WTC11 (cell line): ENCODE results near the gene ZFHX3. TPM values are rescaled to one million over a fixed set of nuclear protein-coding genes. Genes with fewer than 3 reads are reported as not detected.

Source experiments
- ATAC-seq: fragments of 200-7000 bp; cut with Tn5 transposase; 2 replicates; pipeline ENCODE4 v1.10.0; 2021; ENCODE audit warnings: mild to moderate bottlenecking, moderate library complexity
- CTCF ChIA-PET: fragments of 300-600 bp; sonication (Branson Sonifier 250); formaldehyde crosslinking; loops from one replicate; lab custom pipeline; 2021; ENCODE audit warnings: antibody characterized with exemption; lab: Charles Lee
- POLR2A ChIA-PET: fragments of 350-600 bp; sonication (Branson Sonifier 250); formaldehyde crosslinking; loops from one replicate; lab custom pipeline; 2021; ENCODE audit warnings: antibody characterized with exemption; lab: Charles Lee
- DNase-seq: peaks from one replicate; pipeline ENCODE4 v3.0.0; 2021; ENCODE audit warnings: low spot score
- H3K27ac Mint-ChIP-seq: 2 replicates; pipeline ENCODE4 v1.8.0; 2021; ENCODE audit warnings: mixed read lengths
- H3K27me3 Mint-ChIP-seq: 2 replicates; pipeline ENCODE4 v1.8.0; 2021; ENCODE audit warnings: low read depth, mild to moderate bottlenecking, moderate library complexity, mixed read lengths
- H3K36me3 Mint-ChIP-seq: 2 replicates; pipeline ENCODE4 v1.8.0; 2021; ENCODE audit warnings: mixed read lengths
- H3K4me1 Mint-ChIP-seq: 2 replicates; pipeline ENCODE4 v1.8.0; 2022; ENCODE audit warnings: mixed read lengths
- H3K4me3 Mint-ChIP-seq: 2 replicates; pipeline ENCODE4 v1.8.0; 2021; ENCODE audit warnings: mild to moderate bottlenecking, moderate library complexity, mixed read lengths
- H3K9me3 Mint-ChIP-seq: 2 replicates; pipeline ENCODE4 v1.8.0; 2021; ENCODE audit warnings: mixed read lengths
- HMGA2 ChIP-seq: fragments of 250-450 bp; sonication (Bioruptor Pico); IDR thresholded peaks from 2 replicates; pipeline ENCODE4 v1.4.0; 2021; ENCODE audit warnings: mild to moderate bottlenecking, moderate library complexity
- NFE2L1 ChIP-seq: sonication (generic); formaldehyde crosslinking; IDR thresholded peaks from 2 replicates; pipeline ENCODE4 v1.8.1; 2023; ENCODE audit warnings: missing genetic modification reagents
- NR1H2 ChIP-seq: sonication (generic); formaldehyde crosslinking; IDR thresholded peaks from 2 replicates; pipeline ENCODE4 v1.9.0; 2021; ENCODE audit warnings: mild to moderate bottlenecking, moderate library complexity, missing genetic modification reagents
- SP1 ChIP-seq: sonication (generic); formaldehyde crosslinking; conservative IDR thresholded peaks from 2 replicates; pipeline ENCODE4 v1.8.1; 2022; ENCODE audit warnings: missing genetic modification reagents
- TCF7 ChIP-seq: sonication (generic); formaldehyde crosslinking; IDR thresholded peaks from 2 replicates; pipeline ENCODE4 v1.8.0; 2022; ENCODE audit warnings: mild to moderate bottlenecking, low read depth, missing genetic modification reagents, moderate library complexity
- TP53 ChIP-seq: sonication (generic); formaldehyde crosslinking; IDR thresholded peaks from 2 replicates; pipeline ENCODE4 v1.8.1; 2023; ENCODE audit warnings: mild to moderate bottlenecking, missing genetic modification reagents
- ZNF263 ChIP-seq: sonication (generic); formaldehyde crosslinking; IDR thresholded peaks from 2 replicates; pipeline ENCODE4 v1.8.1; 2022; ENCODE audit warnings: low read depth, mild to moderate bottlenecking, moderate library complexity, missing genetic modification reagents
- total RNA-seq: library from RNA; stranded (reverse); gene quantifications from 3 replicates; pipeline ENCODE4 v1.2.3, GENCODE V29; 2021
- TF ChIP-seq, protein P1 (sequence below): fragments of 250-450 bp; sonication (Bioruptor Pico); IDR thresholded peaks from 2 replicates; pipeline ENCODE4 v1.8.0; 2021; ENCODE audit warnings: mild to moderate bottlenecking
- TF ChIP-seq, protein P2 (sequence below): sonication (generic); formaldehyde crosslinking; IDR thresholded peaks from 2 replicates; pipeline ENCODE4 v1.8.1; 2023; ENCODE audit warnings: mild to moderate bottlenecking, moderate library complexity, missing genetic modification reagents
- TF ChIP-seq, protein P3 (sequence below): sonication (generic); formaldehyde crosslinking; IDR thresholded peaks from 2 replicates; pipeline ENCODE4 v1.8.1; 2023; ENCODE audit warnings: mild to moderate bottlenecking, missing genetic modification reagents, moderate library complexity
- TF ChIP-seq, protein P4 (sequence below): sonication (generic); formaldehyde crosslinking; IDR thresholded peaks from 2 replicates; pipeline ENCODE4 v1.8.0; 2022; ENCODE audit warnings: missing genetic modification reagents
- TF ChIP-seq, protein P5 (sequence below): sonication (generic); formaldehyde crosslinking; IDR thresholded peaks from 2 replicates; pipeline ENCODE4 v1.8.1; 2022; ENCODE audit warnings: missing genetic modification reagents, borderline replicate concordance
- TF ChIP-seq, protein P6 (sequence below): sonication (generic); formaldehyde crosslinking; IDR thresholded peaks from 2 replicates; pipeline ENCODE4 v1.8.0; 2022; ENCODE audit warnings: mild to moderate bottlenecking, missing genetic modification reagents

The ZFHX3 gene
- total RNA-seq, 1 experiment from 2014 or later, result 5.7 TPM

DNA sequence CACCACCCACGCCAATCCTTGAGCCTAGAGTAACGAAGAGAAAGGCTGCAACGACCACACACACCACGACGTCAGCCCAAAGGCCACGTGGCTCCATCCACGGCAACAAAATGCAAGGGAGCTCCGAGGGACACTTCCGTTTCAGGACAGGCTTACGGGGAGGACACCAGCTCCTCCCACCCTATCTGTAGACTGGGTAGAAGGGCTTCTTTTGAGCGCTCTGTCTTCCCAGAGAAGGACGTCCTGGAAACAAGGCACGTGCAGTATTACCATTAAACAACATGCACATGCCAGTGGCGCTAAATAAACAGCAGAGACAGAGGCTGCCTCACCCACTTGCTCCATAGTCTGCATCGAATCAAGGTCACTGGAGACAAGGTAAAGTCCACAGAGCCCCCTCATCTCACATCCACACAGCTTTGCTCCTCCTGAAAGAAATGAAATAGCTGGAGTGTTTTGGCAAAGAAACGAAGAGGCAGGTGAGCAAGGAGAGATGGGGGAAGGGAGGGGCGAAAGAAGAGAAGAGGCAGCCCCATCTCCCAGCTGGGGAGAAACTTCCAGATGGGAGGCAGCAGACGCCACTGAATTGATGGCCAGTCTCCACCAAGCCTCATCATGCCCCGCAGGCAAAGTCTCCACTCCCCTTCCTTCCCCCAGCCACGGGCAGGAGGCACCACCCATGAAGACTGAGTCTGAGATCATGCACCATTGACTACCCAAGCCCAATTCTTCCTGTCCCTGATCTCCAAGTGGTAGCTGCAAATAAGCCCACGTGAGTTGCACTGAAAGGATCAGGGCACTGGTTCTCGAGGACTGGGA lies 24.0 kb downstream of the ZFHX3 start:
- DNase-seq, result no peak
- TF ChIP-seq, protein P1, sequence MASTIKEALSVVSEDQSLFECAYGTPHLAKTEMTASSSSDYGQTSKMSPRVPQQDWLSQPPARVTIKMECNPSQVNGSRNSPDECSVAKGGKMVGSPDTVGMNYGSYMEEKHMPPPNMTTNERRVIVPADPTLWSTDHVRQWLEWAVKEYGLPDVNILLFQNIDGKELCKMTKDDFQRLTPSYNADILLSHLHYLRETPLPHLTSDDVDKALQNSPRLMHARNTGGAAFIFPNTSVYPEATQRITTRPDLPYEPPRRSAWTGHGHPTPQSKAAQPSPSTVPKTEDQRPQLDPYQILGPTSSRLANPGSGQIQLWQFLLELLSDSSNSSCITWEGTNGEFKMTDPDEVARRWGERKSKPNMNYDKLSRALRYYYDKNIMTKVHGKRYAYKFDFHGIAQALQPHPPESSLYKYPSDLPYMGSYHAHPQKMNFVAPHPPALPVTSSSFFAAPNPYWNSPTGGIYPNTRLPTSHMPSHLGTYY, result no peak
- TF ChIP-seq NR1H2 (CRISPR knock-in tag), result no peak
- TF ChIP-seq, protein P2, sequence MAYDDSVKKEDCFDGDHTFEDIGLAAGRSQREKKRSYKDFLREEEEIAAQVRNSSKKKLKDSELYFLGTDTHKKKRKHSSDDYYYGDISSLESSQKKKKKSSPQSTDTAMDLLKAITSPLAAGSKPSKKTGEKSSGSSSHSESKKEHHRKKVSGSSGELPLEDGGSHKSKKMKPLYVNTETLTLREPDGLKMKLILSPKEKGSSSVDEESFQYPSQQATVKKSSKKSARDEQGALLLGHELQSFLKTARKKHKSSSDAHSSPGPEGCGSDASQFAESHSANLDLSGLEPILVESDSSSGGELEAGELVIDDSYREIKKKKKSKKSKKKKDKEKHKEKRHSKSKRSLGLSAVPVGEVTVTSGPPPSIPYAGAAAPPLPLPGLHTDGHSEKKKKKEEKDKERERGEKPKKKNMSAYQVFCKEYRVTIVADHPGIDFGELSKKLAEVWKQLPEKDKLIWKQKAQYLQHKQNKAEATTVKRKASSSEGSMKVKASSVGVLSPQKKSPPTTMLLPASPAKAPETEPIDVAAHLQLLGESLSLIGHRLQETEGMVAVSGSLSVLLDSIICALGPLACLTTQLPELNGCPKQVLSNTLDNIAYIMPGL (CRISPR knock-in tag), result no peak
- TF ChIP-seq ZNF263 (CRISPR knock-in tag), result no peak
- TF ChIP-seq, protein P3, sequence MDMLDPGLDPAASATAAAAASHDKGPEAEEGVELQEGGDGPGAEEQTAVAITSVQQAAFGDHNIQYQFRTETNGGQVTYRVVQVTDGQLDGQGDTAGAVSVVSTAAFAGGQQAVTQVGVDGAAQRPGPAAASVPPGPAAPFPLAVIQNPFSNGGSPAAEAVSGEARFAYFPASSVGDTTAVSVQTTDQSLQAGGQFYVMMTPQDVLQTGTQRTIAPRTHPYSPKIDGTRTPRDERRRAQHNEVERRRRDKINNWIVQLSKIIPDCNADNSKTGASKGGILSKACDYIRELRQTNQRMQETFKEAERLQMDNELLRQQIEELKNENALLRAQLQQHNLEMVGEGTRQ (CRISPR knock-in tag), result no peak
- TF ChIP-seq NFE2L1 (CRISPR knock-in tag), result no peak
- TF ChIP-seq TP53 (CRISPR knock-in tag), result no peak
- TF ChIP-seq, protein P4, sequence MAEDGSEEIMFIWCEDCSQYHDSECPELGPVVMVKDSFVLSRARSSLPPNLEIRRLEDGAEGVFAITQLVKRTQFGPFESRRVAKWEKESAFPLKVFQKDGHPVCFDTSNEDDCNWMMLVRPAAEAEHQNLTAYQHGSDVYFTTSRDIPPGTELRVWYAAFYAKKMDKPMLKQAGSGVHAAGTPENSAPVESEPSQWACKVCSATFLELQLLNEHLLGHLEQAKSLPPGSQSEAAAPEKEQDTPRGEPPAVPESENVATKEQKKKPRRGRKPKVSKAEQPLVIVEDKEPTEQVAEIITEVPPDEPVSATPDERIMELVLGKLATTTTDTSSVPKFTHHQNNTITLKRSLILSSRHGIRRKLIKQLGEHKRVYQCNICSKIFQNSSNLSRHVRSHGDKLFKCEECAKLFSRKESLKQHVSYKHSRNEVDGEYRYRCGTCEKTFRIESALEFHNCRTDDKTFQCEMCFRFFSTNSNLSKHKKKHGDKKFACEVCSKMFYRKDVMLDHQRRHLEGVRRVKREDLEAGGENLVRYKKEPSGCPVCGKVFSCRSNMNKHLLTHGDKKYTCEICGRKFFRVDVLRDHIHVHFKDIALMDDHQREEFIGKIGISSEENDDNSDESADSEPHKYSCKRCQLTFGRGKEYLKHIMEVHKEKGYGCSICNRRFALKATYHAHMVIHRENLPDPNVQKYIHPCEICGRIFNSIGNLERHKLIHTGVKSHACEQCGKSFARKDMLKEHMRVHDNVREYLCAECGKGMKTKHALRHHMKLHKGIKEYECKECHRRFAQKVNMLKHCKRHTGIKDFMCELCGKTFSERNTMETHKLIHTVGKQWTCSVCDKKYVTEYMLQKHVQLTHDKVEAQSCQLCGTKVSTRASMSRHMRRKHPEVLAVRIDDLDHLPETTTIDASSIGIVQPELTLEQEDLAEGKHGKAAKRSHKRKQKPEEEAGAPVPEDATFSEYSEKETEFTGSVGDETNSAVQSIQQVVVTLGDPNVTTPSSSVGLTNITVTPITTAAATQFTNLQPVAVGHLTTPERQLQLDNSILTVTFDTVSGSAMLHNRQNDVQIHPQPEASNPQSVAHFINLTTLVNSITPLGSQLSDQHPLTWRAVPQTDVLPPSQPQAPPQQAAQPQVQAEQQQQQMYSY (CRISPR knock-in tag), result no peak
- no peak for TF ChIP-seq HMGA2 (CRISPR knock-in tag)
- TF ChIP-seq, protein P5, sequence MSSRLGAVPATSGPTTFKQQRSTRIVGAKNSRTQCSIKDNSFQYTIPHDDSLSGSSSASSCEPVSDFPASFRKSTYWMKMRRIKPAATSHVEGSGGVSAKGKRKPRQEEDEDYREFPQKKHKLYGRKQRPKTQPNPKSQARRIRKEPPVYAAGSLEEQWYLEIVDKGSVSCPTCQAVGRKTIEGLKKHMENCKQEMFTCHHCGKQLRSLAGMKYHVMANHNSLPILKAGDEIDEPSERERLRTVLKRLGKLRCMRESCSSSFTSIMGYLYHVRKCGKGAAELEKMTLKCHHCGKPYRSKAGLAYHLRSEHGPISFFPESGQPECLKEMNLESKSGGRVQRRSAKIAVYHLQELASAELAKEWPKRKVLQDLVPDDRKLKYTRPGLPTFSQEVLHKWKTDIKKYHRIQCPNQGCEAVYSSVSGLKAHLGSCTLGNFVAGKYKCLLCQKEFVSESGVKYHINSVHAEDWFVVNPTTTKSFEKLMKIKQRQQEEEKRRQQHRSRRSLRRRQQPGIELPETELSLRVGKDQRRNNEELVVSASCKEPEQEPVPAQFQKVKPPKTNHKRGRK (CRISPR knock-in tag), result no peak
- TF ChIP-seq, protein P6, sequence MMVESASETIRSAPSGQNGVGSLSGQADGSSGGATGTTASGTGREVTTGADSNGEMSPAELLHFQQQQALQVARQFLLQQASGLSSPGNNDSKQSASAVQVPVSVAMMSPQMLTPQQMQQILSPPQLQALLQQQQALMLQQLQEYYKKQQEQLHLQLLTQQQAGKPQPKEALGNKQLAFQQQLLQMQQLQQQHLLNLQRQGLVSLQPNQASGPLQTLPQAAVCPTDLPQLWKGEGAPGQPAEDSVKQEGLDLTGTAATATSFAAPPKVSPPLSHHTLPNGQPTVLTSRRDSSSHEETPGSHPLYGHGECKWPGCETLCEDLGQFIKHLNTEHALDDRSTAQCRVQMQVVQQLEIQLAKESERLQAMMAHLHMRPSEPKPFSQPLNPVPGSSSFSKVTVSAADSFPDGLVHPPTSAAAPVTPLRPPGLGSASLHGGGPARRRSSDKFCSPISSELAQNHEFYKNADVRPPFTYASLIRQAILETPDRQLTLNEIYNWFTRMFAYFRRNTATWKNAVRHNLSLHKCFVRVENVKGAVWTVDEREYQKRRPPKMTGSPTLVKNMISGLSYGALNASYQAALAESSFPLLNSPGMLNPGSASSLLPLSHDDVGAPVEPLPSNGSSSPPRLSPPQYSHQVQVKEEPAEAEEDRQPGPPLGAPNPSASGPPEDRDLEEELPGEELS, result no peak
- no peak for TF ChIP-seq TCF7
- TF ChIP-seq SP1, result no peak
- no peak overlapping the region for H3K4me3 Mint-ChIP-seq
- H3K4me1 Mint-ChIP-seq, result peaks cover 35% of the 10 kb centered on the region
- H3K9me3 Mint-ChIP-seq, result no peaks in the 10 kb centered on the region
- H3K27ac Mint-ChIP-seq, result no peak overlapping the region
- no peak for ATAC-seq
- POLR2A ChIA-PET, result no interaction called here
- no peaks in the 10 kb centered on the region for H3K36me3 Mint-ChIP-seq
- H3K27me3 Mint-ChIP-seq, result peaks cover 86% of the 10 kb centered on the region
- CTCF ChIA-PET, result interaction anchor here (0.9 to 1.7 kb wide), 4 partner anchors 28 to 191 kb away, joined by 3 to 5 read pairs (median 4); no protein-coding TSS in a partner anchor
